Measurements from ENCODE around the gene RPS16. TPM values are rescaled to one million over a fixed set of nuclear protein-coding genes. Genes with fewer than 3 reads are reported as not detected.

RPS16 gene
- total RNA-seq, 1 donor from 2014 or later, result 75.3 TPM

DNA sequence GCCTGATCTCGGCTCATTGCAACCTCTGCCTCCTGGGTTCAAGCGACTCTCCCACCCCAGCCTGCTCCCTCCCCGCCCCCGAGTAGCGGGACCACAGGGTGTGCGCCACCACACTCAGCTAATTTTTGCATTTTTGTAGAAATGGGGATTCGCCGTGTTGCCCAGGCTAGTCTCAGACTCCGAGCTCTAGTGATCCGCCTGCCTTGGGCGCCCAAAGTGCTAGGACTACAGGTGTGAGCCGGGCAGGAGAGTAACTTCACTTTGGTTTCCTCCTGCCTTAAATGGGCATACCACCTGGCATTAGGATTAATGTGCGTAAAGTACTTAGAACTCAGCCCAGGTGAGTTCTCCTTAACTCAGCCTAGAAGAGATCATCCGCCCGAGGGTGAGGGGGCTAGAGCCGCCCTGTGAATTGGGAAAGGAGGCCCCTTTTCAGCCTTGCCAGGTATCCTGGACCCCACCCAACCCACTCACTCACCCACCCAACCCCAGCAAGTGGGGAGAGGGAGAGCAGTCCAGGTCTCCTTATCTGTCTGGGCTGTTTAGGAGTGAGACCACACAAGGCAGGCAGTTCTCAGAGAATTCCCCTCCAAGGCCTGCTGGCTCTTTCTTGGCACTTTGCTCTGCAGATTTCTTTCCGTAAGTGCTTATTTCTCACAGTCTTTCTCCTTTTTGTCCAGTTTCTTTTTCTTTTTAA lies 30.3 kb downstream of the RPS16 start:
- DNase-seq (ENCODE audit: low read depth), result no peak
- FAIRE-seq, result no peak
- Histone ChIP-seq H3K27me3 (ENCODE audit: control insufficient read depth, insufficient read depth, low read length) (no peaks in the 10 kb centered on the region), H3K36me3 (ENCODE audit: control insufficient read depth, insufficient read depth, low read length) (peaks cover 16% of the 10 kb centered on the region), H3K4me3 (ENCODE audit: low read depth, low read length) (no peak overlapping the region)
- no peak for TF ChIP-seq CTCF (IDR thresholded peaks at IDR 0.05; ENCODE audit: insufficient read depth, low read length, severe bottlenecking)

- no peak for FAIRE-seq
- TF ChIP-seq CTCF (IDR thresholded peaks at IDR 0.05; ENCODE audit: insufficient read depth, low read length, severe bottlenecking), result no peak
Observed at GRCh38 chr19:39403331-39404312, 32.1 kb downstream of the RPS16 start.

GRCh38 chr19:39402346-39403300 lies 33.1 kb downstream of the RPS16 start:
- Histone ChIP-seq H3K36me3 (ENCODE audit: control insufficient read depth, insufficient read depth, low read length) (peaks cover 9% of the 10 kb centered on the region), H3K27me3 (ENCODE audit: control insufficient read depth, insufficient read depth, low read length) (no peaks in the 10 kb centered on the region), H3K4me3 (ENCODE audit: low read depth, low read length) (peak overlapping the region; percentile 37)
- TF ChIP-seq CTCF (IDR thresholded peaks at IDR 0.05; ENCODE audit: insufficient read depth, low read length, severe bottlenecking), result no peak
- FAIRE-seq, result no peak
- DNase-seq (ENCODE audit: low read depth), result peak; percentile 74

More at GRCh38 chr19:39403331-39404312, 32.1 kb downstream of the RPS16 start:
- Histone ChIP-seq H3K27me3 (ENCODE audit: control insufficient read depth, insufficient read depth, low read length) (no peaks in the 10 kb centered on the region), H3K4me3 (ENCODE audit: low read depth, low read length) (peak overlapping the region; percentile 37), H3K36me3 (ENCODE audit: control insufficient read depth, insufficient read depth, low read length) (peaks cover 16% of the 10 kb centered on the region)
- peak; percentile 88 for DNase-seq (ENCODE audit: low read depth)

- TF ChIP-seq CTCF (IDR thresholded peaks at IDR 0.05; ENCODE audit: insufficient read depth, low read length, severe bottlenecking), result no peak
- H3K4me3 ChIP-seq (ENCODE audit: low read depth, low read length), result no peak overlapping the region
- no peaks in the 10 kb centered on the region for H3K27me3 ChIP-seq (ENCODE audit: control insufficient read depth, insufficient read depth, low read length)
- FAIRE-seq (peak; percentile 96), DNase-seq (ENCODE audit: low read depth) (peak; percentile 97)
- H3K36me3 ChIP-seq (ENCODE audit: control insufficient read depth, insufficient read depth, low read length), result peaks cover 3% of the 10 kb centered on the region
Observed at GRCh38 chr19:39401549-39402345, 34.0 kb downstream of the RPS16 start.
